H1 (cell line): ENCODE data around the gene ARHGEF19. TPM values are rescaled to one million over a fixed set of nuclear protein-coding genes. Genes with fewer than 3 reads are reported as not detected.
A peak's percentile ranks its signal among the peaks of the same experiment; 100 is the strongest.

ENCODE experiments used
- BACH1 ChIP-seq: IDR thresholded peaks from 2 replicates; pipeline ENCODE4 v1.6.1; 2012; ENCODE audit warnings: low read length, improper control_type of control experiment
- BCL11A ChIP-seq, 2 experiments: IDR thresholded peaks; one replicate each; pipeline ENCODE4 v1.6.1; 2011; ENCODE audit warnings: low read depth in 2 of 2, low read length in 2 of 2, mild to moderate bottlenecking in 2 of 2
- CREB1 ChIP-seq: IDR thresholded peaks from 2 replicates; pipeline ENCODE4 v1.6.1; 2012; ENCODE audit warnings: inconsistent platforms
- HDAC6 ChIP-seq: IDR thresholded peaks from one replicate; pipeline ENCODE4 v1.7.1; 2012; ENCODE audit warnings: low read depth, mild to moderate bottlenecking, inconsistent platforms, low read length, moderate library complexity
- JUND ChIP-seq: IDR thresholded peaks from 2 replicates; pipeline ENCODE4 v1.6.1; 2011; ENCODE audit warnings: mild to moderate bottlenecking, improper control_type of control experiment, low read length
- KDM5A ChIP-seq: fragments of 200-600 bp; IDR thresholded peaks from 2 replicates; pipeline ENCODE4 v1.7.1; 2012; ENCODE audit warnings: mild to moderate bottlenecking, low read length, inconsistent platforms, mixed read lengths
- NRF1 ChIP-seq: IDR thresholded peaks from 2 replicates; pipeline ENCODE4 v1.6.1; 2011; ENCODE audit warnings: mild to moderate bottlenecking, low read depth, low read length, improper control_type of control experiment
- PHF8 ChIP-seq: fragments of 200-600 bp; sonication (generic); conservative IDR thresholded peaks from 2 replicates; pipeline ENCODE4 v1.7.1; 2012; ENCODE audit warnings: low read depth, mild to moderate bottlenecking, inconsistent platforms, low read length, moderate library complexity
- RBBP5 ChIP-seq: IDR thresholded peaks from 2 replicates; pipeline ENCODE4 v1.7.1; 2012; ENCODE audit warnings: low read depth, mild to moderate bottlenecking, inconsistent platforms, low read length, moderate library complexity, borderline replicate concordance
- RXRA ChIP-seq: IDR thresholded peaks from 2 replicates; pipeline ENCODE4 v1.6.1; 2011; ENCODE audit warnings: low read depth, mild to moderate bottlenecking, low read length, moderate library complexity; ENCODE audit not compliant: insufficient read depth
- SIX5 ChIP-seq: IDR thresholded peaks from 2 replicates; pipeline ENCODE4 v1.6.1; 2011; ENCODE audit warnings: mild to moderate bottlenecking, low read depth, low read length
- SUZ12 ChIP-seq: fragments of 200-600 bp; sonication (generic); IDR thresholded peaks from 2 replicates; pipeline ENCODE4 v1.6.1; 2012; ENCODE audit warnings: mild to moderate bottlenecking, inconsistent platforms, low read length, moderate library complexity, mixed read lengths
- TAF1 ChIP-seq: IDR thresholded peaks from 2 replicates; pipeline ENCODE4 v1.6.1; 2011; ENCODE audit warnings: mild to moderate bottlenecking, low read depth, low read length
- ZNF274 ChIP-seq: IDR thresholded peaks from 2 replicates; pipeline ENCODE4 v1.7.0; 2012; ENCODE audit warnings: low read length, borderline replicate concordance; ENCODE audit errors: extremely low read depth
- polyA plus RNA-seq, 7 experiments: library from polyadenylated mRNA; depleted of rRNA in 3 of 7; stranded (reverse) in 5 of 7; unstranded in 2 of 7; fragments of >200 nt in 5 of 7; fragments of 200-250 nt in 2 of 7; gene quantifications; 1 replicate in 5 of 7; 2 replicates in 1 of 7; 4 replicates in 1 of 7; pipeline versions ENCODE4 v1.2.1 to v1.2.3, GENCODE V29; 2011 to 2013; ENCODE audit warnings: missing spikeins in 2 of 7, mixed read lengths in 2 of 7
- total RNA-seq: library from RNA; stranded (reverse); fragmentation: NEBNext Ultra II Directional; extraction: Animal tissue kit (Norgen Biotek cat#: 25700); gene quantifications from 2 replicates; pipeline ENCODE4 v1.2.1, GENCODE V29; 2021
- TF ChIP-seq, protein P1 (sequence below): IDR thresholded peaks from 2 replicates; pipeline ENCODE4 v1.6.1; 2012; ENCODE audit warnings: low read length, inconsistent platforms
- TF ChIP-seq, protein P2 (sequence below), 3 experiments: IDR thresholded peaks; 1 replicate in 2 of 3; 2 replicates in 1 of 3; pipeline versions ENCODE4 v1.5.1 to v1.6.1; 2011; ENCODE audit warnings: low read length in 3 of 3, mild to moderate bottlenecking in 3 of 3, inconsistent platforms in 2 of 3, low read depth in 1 of 3, moderate library complexity in 1 of 3; ENCODE audit not compliant: insufficient read depth in 1 of 3; ENCODE audit errors: control extremely low read depth in 1 of 3
- TF ChIP-seq, protein P3 (sequence below): IDR thresholded peaks from 2 replicates; pipeline ENCODE4 v1.6.1; 2012; ENCODE audit warnings: inconsistent platforms
- TF ChIP-seq, protein P4 (sequence below): IDR thresholded peaks from 2 replicates; pipeline ENCODE4 v1.6.1; 2012; ENCODE audit warnings: inconsistent platforms
- TF ChIP-seq, protein P5 (sequence below): IDR thresholded peaks from 2 replicates; pipeline ENCODE4 v1.6.1; 2011; ENCODE audit warnings: low read depth, mild to moderate bottlenecking, low read length; ENCODE audit not compliant: insufficient read depth

Gene ARHGEF19
- total and polyA plus RNA-seq, 2 of the 8 experiments (the other 6 are each of a cell fraction or from before 2014, with no cell fraction given), result 47.5 to 56.4 TPM

DNA sequence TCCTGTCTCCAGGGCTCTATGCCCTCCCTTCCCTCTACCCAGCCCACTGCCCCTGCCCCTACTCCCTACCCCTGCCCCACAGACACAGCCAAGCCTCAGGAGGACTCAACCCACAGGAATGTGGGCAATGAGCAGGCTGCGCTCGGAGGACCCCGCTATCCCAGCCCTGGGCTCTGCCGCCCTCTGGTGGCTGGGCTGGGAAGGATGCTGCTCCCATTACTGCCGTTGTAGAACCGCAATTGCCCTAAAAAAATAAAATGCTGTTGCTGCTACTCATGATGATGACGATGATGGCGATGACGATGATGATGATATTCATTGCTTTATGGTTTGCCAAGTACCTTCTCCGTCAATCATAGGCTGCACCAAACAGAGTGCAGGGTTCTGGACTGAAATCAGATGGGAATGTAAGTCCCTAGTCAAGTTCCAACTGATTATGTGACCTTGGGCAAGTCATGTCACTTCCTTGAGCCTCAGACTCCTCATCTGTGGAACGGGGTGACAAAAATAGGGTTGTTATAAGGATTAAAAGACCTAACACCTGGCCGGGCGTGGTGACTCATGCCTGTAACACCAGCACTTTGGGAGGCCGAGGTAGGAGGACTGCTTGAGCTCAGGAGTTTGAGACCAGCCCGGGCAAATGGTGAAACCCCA, 24.6 kb downstream of the ARHGEF19 start (continued):
- TF ChIP-seq SUZ12 (no peak), RBBP5 (no peak), KDM5A (no peak), BACH1 (no peak), HDAC6 (no peak), SIX5 (no peak), PHF8 (no peak), CREB1 (peak; percentile 30; the same call in 1 of the 2 replicates), TAF1 (no peak), RXRA (no peak), JUND (peak; percentile 48; the same call in 1 of the 2 replicates), BCL11A (IDR thresholded peaks at IDR 0.05; ENCODE audit: low read depth in 2 of 2, low read length in 2 of 2) (no peak), NRF1 (no peak), ZNF274 (no peak)
- TF ChIP-seq, protein P1, sequence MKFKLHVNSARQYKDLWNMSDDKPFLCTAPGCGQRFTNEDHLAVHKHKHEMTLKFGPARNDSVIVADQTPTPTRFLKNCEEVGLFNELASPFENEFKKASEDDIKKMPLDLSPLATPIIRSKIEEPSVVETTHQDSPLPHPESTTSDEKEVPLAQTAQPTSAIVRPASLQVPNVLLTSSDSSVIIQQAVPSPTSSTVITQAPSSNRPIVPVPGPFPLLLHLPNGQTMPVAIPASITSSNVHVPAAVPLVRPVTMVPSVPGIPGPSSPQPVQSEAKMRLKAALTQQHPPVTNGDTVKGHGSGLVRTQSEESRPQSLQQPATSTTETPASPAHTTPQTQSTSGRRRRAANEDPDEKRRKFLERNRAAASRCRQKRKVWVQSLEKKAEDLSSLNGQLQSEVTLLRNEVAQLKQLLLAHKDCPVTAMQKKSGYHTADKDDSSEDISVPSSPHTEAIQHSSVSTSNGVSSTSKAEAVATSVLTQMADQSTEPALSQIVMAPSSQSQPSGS, result no peak
- TF ChIP-seq, protein P2, sequence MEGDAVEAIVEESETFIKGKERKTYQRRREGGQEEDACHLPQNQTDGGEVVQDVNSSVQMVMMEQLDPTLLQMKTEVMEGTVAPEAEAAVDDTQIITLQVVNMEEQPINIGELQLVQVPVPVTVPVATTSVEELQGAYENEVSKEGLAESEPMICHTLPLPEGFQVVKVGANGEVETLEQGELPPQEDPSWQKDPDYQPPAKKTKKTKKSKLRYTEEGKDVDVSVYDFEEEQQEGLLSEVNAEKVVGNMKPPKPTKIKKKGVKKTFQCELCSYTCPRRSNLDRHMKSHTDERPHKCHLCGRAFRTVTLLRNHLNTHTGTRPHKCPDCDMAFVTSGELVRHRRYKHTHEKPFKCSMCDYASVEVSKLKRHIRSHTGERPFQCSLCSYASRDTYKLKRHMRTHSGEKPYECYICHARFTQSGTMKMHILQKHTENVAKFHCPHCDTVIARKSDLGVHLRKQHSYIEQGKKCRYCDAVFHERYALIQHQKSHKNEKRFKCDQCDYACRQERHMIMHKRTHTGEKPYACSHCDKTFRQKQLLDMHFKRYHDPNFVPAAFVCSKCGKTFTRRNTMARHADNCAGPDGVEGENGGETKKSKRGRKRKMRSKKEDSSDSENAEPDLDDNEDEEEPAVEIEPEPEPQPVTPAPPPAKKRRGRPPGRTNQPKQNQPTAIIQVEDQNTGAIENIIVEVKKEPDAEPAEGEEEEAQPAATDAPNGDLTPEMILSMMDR (IDR thresholded peaks at IDR 0.05; ENCODE audit: control extremely low read depth in 1 of 3, insufficient read depth in 1 of 3, low read depth in 1 of 3, low read length in 3 of 3), result peak; percentile 92 to 98 (median 95)
- TF ChIP-seq, protein P3, sequence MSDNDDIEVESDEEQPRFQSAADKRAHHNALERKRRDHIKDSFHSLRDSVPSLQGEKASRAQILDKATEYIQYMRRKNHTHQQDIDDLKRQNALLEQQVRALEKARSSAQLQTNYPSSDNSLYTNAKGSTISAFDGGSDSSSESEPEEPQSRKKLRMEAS, result peak; percentile 22; the same call in 1 of the 2 replicates
- TF ChIP-seq, protein P4, sequence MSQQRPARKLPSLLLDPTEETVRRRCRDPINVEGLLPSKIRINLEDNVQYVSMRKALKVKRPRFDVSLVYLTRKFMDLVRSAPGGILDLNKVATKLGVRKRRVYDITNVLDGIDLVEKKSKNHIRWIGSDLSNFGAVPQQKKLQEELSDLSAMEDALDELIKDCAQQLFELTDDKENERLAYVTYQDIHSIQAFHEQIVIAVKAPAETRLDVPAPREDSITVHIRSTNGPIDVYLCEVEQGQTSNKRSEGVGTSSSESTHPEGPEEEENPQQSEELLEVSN, result no peak
- TF ChIP-seq, protein P5, sequence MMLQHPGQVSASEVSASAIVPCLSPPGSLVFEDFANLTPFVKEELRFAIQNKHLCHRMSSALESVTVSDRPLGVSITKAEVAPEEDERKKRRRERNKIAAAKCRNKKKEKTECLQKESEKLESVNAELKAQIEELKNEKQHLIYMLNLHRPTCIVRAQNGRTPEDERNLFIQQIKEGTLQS, result no peak
